Natural killer cell (primary cell): Measurements from ENCODE around the gene WFIKKN1. TPM values are rescaled to one million over a fixed set of nuclear protein-coding genes. Genes with fewer than 3 reads are reported as not detected.
A peak's percentile ranks its signal among the peaks of the same experiment; 100 is the strongest.

Experiments used
- ATAC-seq, 3 donors: fragments of 150-1000 bp in 2 of 3; fragments of 200-7000 bp in 1 of 3; cut with Tn5 transposase; 1 replicate in 1 of 3; 2 replicates in 2 of 3; pipeline ENCODE4 v1.10.0; 2021; ENCODE audit warnings: mild to moderate bottlenecking in 2 of 3, moderate library complexity in 2 of 3
- DNase-seq, 2 donors: peaks; one replicate each; pipeline versions ENCODE4 v3.0.0 to v3.0.0-alpha.2; 2013 to 2021; ENCODE audit warnings: mixed read lengths in 1 of 2
- H3K27ac ChIP-seq: one replicate; pipeline ENCODE4 v1.5.1; 2013; ENCODE audit warnings: mild to moderate bottlenecking, low read length
- H3K27me3 ChIP-seq: one replicate; pipeline ENCODE4 v1.6.1; 2013; ENCODE audit warnings: low read length; ENCODE audit not compliant: control insufficient read depth, insufficient read depth
- H3K36me3 ChIP-seq: one replicate; pipeline ENCODE4 v1.6.1; 2013; ENCODE audit warnings: low read length; ENCODE audit not compliant: control insufficient read depth, insufficient read depth
- H3K4me1 ChIP-seq: one replicate; pipeline ENCODE4 v1.6.1; 2013; ENCODE audit warnings: low read length; ENCODE audit not compliant: control insufficient read depth, insufficient read depth
- H3K4me3 ChIP-seq: one replicate; pipeline ENCODE4 v1.5.1; 2013; ENCODE audit warnings: low read length
- H3K9me3 ChIP-seq: one replicate; pipeline ENCODE4 v1.6.1; 2013; ENCODE audit warnings: low read length; ENCODE audit not compliant: control insufficient read depth, insufficient read depth
- H3K27ac Mint-ChIP-seq, 2 donors: one replicate each; pipeline ENCODE4 v1.8.0; 2022; ENCODE audit warnings: mild to moderate bottlenecking in 2 of 2, mixed read lengths in 2 of 2, moderate library complexity in 1 of 2
- H3K27me3 Mint-ChIP-seq, 2 donors: one replicate each; pipeline ENCODE4 v1.8.0; 2022; ENCODE audit warnings: low read depth in 2 of 2, mixed read lengths in 2 of 2
- H3K36me3 Mint-ChIP-seq: one replicate; pipeline ENCODE4 v1.8.0; 2022; ENCODE audit warnings: mixed read lengths
- H3K4me1 Mint-ChIP-seq, 2 donors: one replicate each; pipeline ENCODE4 v1.8.0; 2022; ENCODE audit warnings: mixed read lengths in 2 of 2
- H3K4me3 Mint-ChIP-seq: one replicate; pipeline ENCODE4 v1.8.0; 2022; ENCODE audit warnings: mild to moderate bottlenecking, moderate library complexity, mixed read lengths
- H3K9me3 Mint-ChIP-seq, 2 donors: one replicate each; pipeline ENCODE4 v1.8.0; 2022; ENCODE audit warnings: mixed read lengths in 2 of 2
- WGBS: methylation state at CpG from one replicate; pipeline ENCODE4 v1.1.7; 2013; ENCODE audit warnings: missing lambda C conversion rate; ENCODE audit not compliant: insufficient coverage; 5-methylcytosine and 5-hydroxymethylcytosine counted together
- intact Hi-C: fragments of 100-400 bp; cut with micrococcal nuclease; formaldehyde crosslinking; loops from one replicate; pipeline ENCODE4 v1.14.2; 2022
- total RNA-seq, 4 donors: library from RNA; stranded (reverse); fragments of 120-200 nt in 1 of 4; gene quantifications; one replicate each; pipeline versions ENCODE4 v1.2.3 to v1.2.4, GENCODE V29; 2013 to 2022
- TF ChIP-seq, protein P1 (sequence below): fragments of 200-600 bp; IDR thresholded peaks from one replicate; pipeline ENCODE4 v1.8.0; 2022; ENCODE audit warnings: antibody characterized with exemption

WFIKKN1 gene
- total RNA-seq, 3 donors from 2014 or later (not counting 1 experiment from before 2014, with no cell fraction given) = 0.60 to 1.7 (median 0.75) TPM

GRCh38 chr16:666572-666971 is 35.8 kb downstream of the WFIKKN1 start:
- Mint-ChIP-seq H3K9me3 (no peaks in the 10 kb centered on the region), H3K36me3 (no peaks in the 10 kb centered on the region), H3K4me1 (peaks cover 0 to 5% of the 10 kb centered on the region in 2 donors), H3K27ac (no peak overlapping the region), H3K27me3 (no peaks in the 10 kb centered on the region), H3K4me3 (no peak overlapping the region)
- no peaks in the 10 kb centered on the region for H3K27me3 ChIP-seq
- ATAC-seq (no peak), DNase-seq (no peak)
- H3K4me1 ChIP-seq = peaks cover 24% of the 10 kb centered on the region
- no peak overlapping the region for H3K4me3 ChIP-seq
- TF ChIP-seq, protein P1, sequence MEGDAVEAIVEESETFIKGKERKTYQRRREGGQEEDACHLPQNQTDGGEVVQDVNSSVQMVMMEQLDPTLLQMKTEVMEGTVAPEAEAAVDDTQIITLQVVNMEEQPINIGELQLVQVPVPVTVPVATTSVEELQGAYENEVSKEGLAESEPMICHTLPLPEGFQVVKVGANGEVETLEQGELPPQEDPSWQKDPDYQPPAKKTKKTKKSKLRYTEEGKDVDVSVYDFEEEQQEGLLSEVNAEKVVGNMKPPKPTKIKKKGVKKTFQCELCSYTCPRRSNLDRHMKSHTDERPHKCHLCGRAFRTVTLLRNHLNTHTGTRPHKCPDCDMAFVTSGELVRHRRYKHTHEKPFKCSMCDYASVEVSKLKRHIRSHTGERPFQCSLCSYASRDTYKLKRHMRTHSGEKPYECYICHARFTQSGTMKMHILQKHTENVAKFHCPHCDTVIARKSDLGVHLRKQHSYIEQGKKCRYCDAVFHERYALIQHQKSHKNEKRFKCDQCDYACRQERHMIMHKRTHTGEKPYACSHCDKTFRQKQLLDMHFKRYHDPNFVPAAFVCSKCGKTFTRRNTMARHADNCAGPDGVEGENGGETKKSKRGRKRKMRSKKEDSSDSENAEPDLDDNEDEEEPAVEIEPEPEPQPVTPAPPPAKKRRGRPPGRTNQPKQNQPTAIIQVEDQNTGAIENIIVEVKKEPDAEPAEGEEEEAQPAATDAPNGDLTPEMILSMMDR = no peak
- no peak overlapping the region for H3K27ac ChIP-seq
- no peaks in the 10 kb centered on the region for H3K9me3 ChIP-seq
- intact Hi-C loops = no loop called here
- peaks cover 16% of the 10 kb centered on the region for H3K36me3 ChIP-seq
- 94% methylated on average over 13 of the region's 13 CpGs for WGBS

DNA sequence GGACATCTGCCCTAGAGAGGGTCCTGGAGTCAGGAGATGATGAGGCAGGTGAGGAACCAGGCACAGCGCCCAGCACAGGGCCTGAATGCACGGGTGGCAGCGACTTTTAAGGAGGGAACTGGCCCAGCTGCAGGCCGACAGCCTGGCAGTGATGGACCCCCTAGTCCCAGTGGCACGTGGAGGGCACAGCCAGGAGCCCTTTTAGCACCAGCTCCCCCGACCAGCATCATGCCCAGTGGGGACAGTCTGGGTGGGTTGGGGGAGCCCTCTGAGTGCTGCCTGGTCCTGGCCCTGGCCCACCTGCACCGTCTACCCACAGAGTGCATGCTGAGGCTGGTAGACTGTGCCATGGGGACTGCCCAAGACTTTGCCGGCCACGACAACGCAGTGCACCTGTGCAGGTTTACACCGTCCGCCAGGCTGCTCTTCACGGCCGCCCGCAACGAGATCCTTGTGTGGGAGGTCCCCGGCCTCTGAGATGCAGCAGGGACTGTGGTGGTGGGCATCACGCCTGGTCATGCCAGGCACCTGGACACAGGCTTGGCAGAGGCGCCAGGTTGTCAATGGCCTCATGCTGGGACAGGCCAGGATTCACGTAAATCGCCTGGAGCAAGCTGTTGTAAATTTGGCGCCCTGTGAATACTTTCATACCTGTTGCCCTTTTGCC is 36.5 kb downstream of the WFIKKN1 start:
- ATAC-seq (no peak), DNase-seq (no peak)
- Histone ChIP-seq H3K36me3 (peaks cover 17% of the 10 kb centered on the region), H3K9me3 (no peaks in the 10 kb centered on the region), H3K27ac (peak overlapping the region; percentile 62), H3K27me3 (no peaks in the 10 kb centered on the region), H3K4me1 (peaks cover 21% of the 10 kb centered on the region), H3K4me3 (no peak overlapping the region)
- peaks cover 0 to 5% of the 10 kb centered on the region in 2 donors for H3K4me1 Mint-ChIP-seq
- no peaks in the 10 kb centered on the region for H3K9me3 Mint-ChIP-seq
- intact Hi-C loops = no loop called here
- H3K27me3 Mint-ChIP-seq = no peaks in the 10 kb centered on the region
- H3K36me3 Mint-ChIP-seq = no peaks in the 10 kb centered on the region
- 89% methylated on average over 22 of the region's 22 CpGs for WGBS
- peak overlapping the region; percentile 83 for H3K4me3 Mint-ChIP-seq
- TF ChIP-seq, protein P1 = no peak
- peak overlapping the region; percentile 72 to 88 for H3K27ac Mint-ChIP-seq

- intact Hi-C loops = no loop called here
- Mint-ChIP-seq H3K4me1 (peaks cover 0 to 5% of the 10 kb centered on the region in 2 donors), H3K4me3 (peak within 1 kb of the TSS; percentile 83), H3K9me3 (no peaks in the 10 kb centered on the region), H3K36me3 (no peaks in the 10 kb centered on the region), H3K27ac (peak within 1 kb of the TSS; percentile 72 to 88), H3K27me3 (no peaks in the 10 kb centered on the region)
- peak; percentile 94 to 95 for DNase-seq
- H3K27me3 ChIP-seq = no peaks in the 10 kb centered on the region
- WGBS = under 1% methylated on average over 78 of the region's 78 CpGs
- TF ChIP-seq, protein P1 = peak; percentile 76
- H3K4me3 ChIP-seq = peak within 1 kb of the TSS; percentile 66
- H3K27ac ChIP-seq = peak within 1 kb of the TSS; percentile 65
- H3K4me1 ChIP-seq = peaks cover 21% of the 10 kb centered on the region
- no peaks in the 10 kb centered on the region for H3K9me3 ChIP-seq
- H3K36me3 ChIP-seq = peaks cover 24% of the 10 kb centered on the region
- peak; percentile 98 to 100 (median 98) for ATAC-seq
Observed at GRCh38 chr16:667780-668518, 37.2 kb downstream of the WFIKKN1 start, which contains the start of gene RHOT2. Gene RHOT2, plus strand, starts transcription at chr16:668132. Its CDS starts 68 bp downstream, at chr16:668200.
